WTC11 (cell line): ENCODE results near the gene PRDM12. TPM values are rescaled to one million over a fixed set of nuclear protein-coding genes. Genes with fewer than 3 reads are reported as not detected.

Source experiments
- ATF6 ChIP-seq: sonication (generic); formaldehyde crosslinking; IDR thresholded peaks from 2 replicates; pipeline ENCODE4 v1.8.1; 2023; ENCODE audit warnings: mild to moderate bottlenecking, missing genetic modification reagents
- E2F4 ChIP-seq: sonication (generic); formaldehyde crosslinking; IDR thresholded peaks from 2 replicates; pipeline ENCODE4 v1.8.1; 2022; ENCODE audit warnings: low read depth, mild to moderate bottlenecking, moderate library complexity, missing genetic modification reagents, borderline replicate concordance
- ESRRA ChIP-seq: sonication (generic); formaldehyde crosslinking; IDR thresholded peaks from 2 replicates; pipeline ENCODE4 v1.8.1; 2022; ENCODE audit warnings: mild to moderate bottlenecking, missing genetic modification reagents, borderline replicate concordance
- FOXJ3 ChIP-seq: sonication (generic); formaldehyde crosslinking; IDR thresholded peaks from 2 replicates; pipeline ENCODE4 v1.9.0; 2021; ENCODE audit warnings: missing genetic modification reagents, mild to moderate bottlenecking, borderline replicate concordance
- GTF2I ChIP-seq: fragments of 250-450 bp; sonication (Bioruptor Pico); conservative IDR thresholded peaks from 2 replicates; pipeline ENCODE4 v1.4.0; 2021; ENCODE audit warnings: mild to moderate bottlenecking
- JUN ChIP-seq: sonication (generic); formaldehyde crosslinking; IDR thresholded peaks from 2 replicates; pipeline ENCODE4 v1.8.0; 2023; ENCODE audit warnings: mild to moderate bottlenecking, missing genetic modification reagents
- MXD4 ChIP-seq: fragments of 250-450 bp; sonication (Bioruptor Pico); IDR thresholded peaks from 2 replicates; pipeline ENCODE4 v1.8.0; 2021; ENCODE audit warnings: mild to moderate bottlenecking, moderate library complexity, borderline replicate concordance
- MYBL2 ChIP-seq: sonication (generic); formaldehyde crosslinking; IDR thresholded peaks from 2 replicates; pipeline ENCODE4 v1.8.1; 2023; ENCODE audit warnings: mild to moderate bottlenecking, moderate library complexity, missing genetic modification reagents
- NFATC4 ChIP-seq: fragments of 250-450 bp; sonication (Bioruptor Pico); IDR thresholded peaks from 2 replicates; pipeline ENCODE4 v1.9.0; 2021; ENCODE audit warnings: mild to moderate bottlenecking
- PRDM15 ChIP-seq: sonication (generic); formaldehyde crosslinking; IDR thresholded peaks from 2 replicates; pipeline ENCODE4 v1.8.0; 2022; ENCODE audit warnings: missing genetic modification reagents
- SMAD3 ChIP-seq: sonication (generic); formaldehyde crosslinking; IDR thresholded peaks from 2 replicates; pipeline ENCODE4 v1.8.0; 2022; ENCODE audit warnings: missing genetic modification reagents, mild to moderate bottlenecking, borderline replicate concordance
- SP1 ChIP-seq: sonication (generic); formaldehyde crosslinking; conservative IDR thresholded peaks from 2 replicates; pipeline ENCODE4 v1.8.1; 2022; ENCODE audit warnings: missing genetic modification reagents
- STAT6 ChIP-seq: sonication (generic); formaldehyde crosslinking; conservative IDR thresholded peaks from 2 replicates; pipeline ENCODE4 v1.8.1; 2023; ENCODE audit warnings: mild to moderate bottlenecking, low read depth, missing genetic modification reagents, moderate library complexity
- TEAD4 ChIP-seq: sonication (generic); formaldehyde crosslinking; IDR thresholded peaks from 2 replicates; pipeline ENCODE4 v1.8.0; 2022; ENCODE audit warnings: mild to moderate bottlenecking, missing genetic modification reagents
- USF1 ChIP-seq: sonication (generic); formaldehyde crosslinking; IDR thresholded peaks from 2 replicates; pipeline ENCODE4 v1.8.0; 2022; ENCODE audit warnings: mild to moderate bottlenecking, missing genetic modification reagents
- ZBTB43 ChIP-seq: sonication (generic); formaldehyde crosslinking; IDR thresholded peaks from 2 replicates; pipeline ENCODE4 v1.8.1; 2023; ENCODE audit warnings: mild to moderate bottlenecking, missing genetic modification reagents
- ZNF317 ChIP-seq: sonication (generic); formaldehyde crosslinking; IDR thresholded peaks from 2 replicates; pipeline ENCODE4 v1.8.1; 2023; ENCODE audit warnings: low read depth, mild to moderate bottlenecking, moderate library complexity, missing genetic modification reagents, borderline replicate concordance
- ZNF512 ChIP-seq: sonication (generic); formaldehyde crosslinking; IDR thresholded peaks from 2 replicates; pipeline ENCODE4 v1.8.1; 2022; ENCODE audit warnings: missing genetic modification reagents, borderline replicate concordance
- ZNF671 ChIP-seq: fragments of 250-450 bp; sonication (Bioruptor Pico); IDR thresholded peaks from 2 replicates; pipeline ENCODE4 v1.8.0; 2021; ENCODE audit warnings: mild to moderate bottlenecking
- ZSCAN18 ChIP-seq: fragments of 250-450 bp; sonication (Bioruptor Pico); IDR thresholded peaks from 2 replicates; pipeline ENCODE4 v2.1.2; 2022; ENCODE audit warnings: mild to moderate bottlenecking, moderate library complexity
- total RNA-seq: library from RNA; stranded (reverse); gene quantifications from 3 replicates; pipeline ENCODE4 v1.2.3, GENCODE V29; 2021

PRDM12 gene
- total RNA-seq, 1 experiment from 2014 or later = 0.09 TPM

- peak; percentile 38; the same call in 1 of the 2 replicates for TF ChIP-seq ESRRA (CRISPR knock-in tag)
- peak; percentile 90; the same call in 1 of the 2 replicates for TF ChIP-seq JUN (CRISPR knock-in tag)
- peak; percentile 40; the same call in 1 of the 2 replicates for TF ChIP-seq USF1 (CRISPR knock-in tag)
- TF ChIP-seq ATF6 (CRISPR knock-in tag) = no peak
- peak; percentile 55 for TF ChIP-seq PRDM15 (CRISPR knock-in tag)
- peak; percentile 87 for TF ChIP-seq MYBL2 (CRISPR knock-in tag)
- peak; percentile 74; the same call in 1 of the 2 replicates for TF ChIP-seq ZBTB43 (CRISPR knock-in tag)
- no peak for TF ChIP-seq TEAD4 (CRISPR knock-in tag)
- TF ChIP-seq E2F4 (CRISPR knock-in tag) = peak; percentile 76; the same call in 1 of the 2 replicates
- TF ChIP-seq MXD4 (CRISPR knock-in tag) = no peak
- TF ChIP-seq FOXJ3 (CRISPR knock-in tag) = no peak
- no peak for TF ChIP-seq ZNF317 (CRISPR knock-in tag)
- TF ChIP-seq GTF2I (CRISPR knock-in tag) = peak; percentile 65; the same call in 1 of the 2 replicates
- no peak for TF ChIP-seq ZSCAN18
- TF ChIP-seq STAT6 (CRISPR knock-in tag) = no peak
- no peak for TF ChIP-seq ZNF671
- no peak for TF ChIP-seq ZNF512 (CRISPR knock-in tag)
- no peak for TF ChIP-seq SMAD3 (CRISPR knock-in tag)
- no peak; the same call in 1 of the 2 replicates for TF ChIP-seq SP1 (CRISPR knock-in tag)
- no peak for TF ChIP-seq NFATC4 (CRISPR knock-in tag)
Observed at GRCh38 chr9:130680836-130681768, 16.7 kb downstream of the PRDM12 start (continued).
